A673 (cell line): ENCODE measurements around the gene PRUNE2. TPM values are rescaled to one million over a fixed set of nuclear protein-coding genes. Genes with fewer than 3 reads are reported as not detected.

Experiments
- BruUV-seq: library from RNA; stranded (reverse); fragments of 400-500 nt; replicated peaks from 2 replicates; lab custom pipeline; 2021; lab: Mats Ljungman, UMichigan
- CTCF ChIA-PET: fragments of 300-600 bp; sonication (Branson Sonifier 250); formaldehyde crosslinking; loops from one replicate; lab custom pipeline; 2022; ENCODE audit warnings: antibody characterized with exemption; lab: Charles Lee
- POLR2A ChIA-PET: fragments of 300-600 bp; sonication (Branson Sonifier 250); formaldehyde crosslinking; loops from one replicate; lab custom pipeline; 2022; ENCODE audit warnings: antibody characterized with exemption; ENCODE audit not compliant: low non-redundant PET; lab: Charles Lee
- DNase-seq: peaks from one replicate; pipeline ENCODE4 v3.0.0-alpha.2; 2015; ENCODE audit warnings: low spot score
- H3K27ac ChIP-seq: fragments of 200-600 bp; sonication (generic); 2 replicates; pipeline ENCODE4 v1.5.1; 2016; ENCODE audit warnings: mixed run types, low read depth, mild to moderate bottlenecking, mixed read lengths, antibody characterized with exemption, low read length; ENCODE audit not compliant: poor library complexity, severe bottlenecking
- H3K27me3 ChIP-seq: fragments of 200-600 bp; sonication (generic); replicated peaks from 2 replicates; pipeline ENCODE4 v1.6.1; 2017; ENCODE audit warnings: mixed run types, low read depth, mild to moderate bottlenecking, mixed read lengths, antibody characterized with exemption, low read length; ENCODE audit not compliant: insufficient read depth, poor library complexity
- H3K36me3 ChIP-seq: fragments of 200-600 bp; sonication (generic); 2 replicates; pipeline ENCODE4 v1.6.1; 2016; ENCODE audit warnings: mixed run types, mild to moderate bottlenecking, mixed read lengths, antibody characterized with exemption, low read length; ENCODE audit not compliant: insufficient read depth, poor library complexity, severe bottlenecking
- H3K4me1 ChIP-seq: fragments of 200-600 bp; sonication (generic); 2 replicates; pipeline ENCODE4 v1.6.1; 2017; ENCODE audit warnings: mixed run types, mild to moderate bottlenecking, mixed read lengths, antibody characterized with exemption, low read length; ENCODE audit not compliant: insufficient read depth, poor library complexity, severe bottlenecking
- H3K4me3 ChIP-seq: fragments of 200-600 bp; sonication (generic); 2 replicates; pipeline ENCODE4 v1.5.1; 2016; ENCODE audit warnings: low read depth, mixed run types, mild to moderate bottlenecking, mixed read lengths, low read length; ENCODE audit not compliant: poor library complexity, severe bottlenecking
- H3K9me3 ChIP-seq: fragments of 200-600 bp; sonication (generic); 2 replicates; pipeline ENCODE4 v1.6.1; 2016; ENCODE audit warnings: mixed run types, low read depth, mild to moderate bottlenecking, mixed read lengths, antibody characterized with exemption, low read length; ENCODE audit not compliant: poor library complexity, severe bottlenecking
- EZH2 ChIP-seq: fragments of 200-600 bp; sonication (generic); IDR thresholded peaks from 2 replicates; pipeline ENCODE4 v1.6.1; 2017; ENCODE audit warnings: borderline replicate concordance, low read depth, mild to moderate bottlenecking, mixed read lengths, antibody characterized with exemption, low read length; ENCODE audit not compliant: poor library complexity, severe bottlenecking
- intact Hi-C: fragments of 100-400 bp; cut with micrococcal nuclease; formaldehyde crosslinking; loops from one replicate; pipeline ENCODE4 v1.10.0; 2022; ENCODE audit not compliant: unreplicated experiment
- total RNA-seq: library from RNA; stranded (reverse); gene quantifications from 2 replicates; pipeline ENCODE4 v1.2.3, GENCODE V29; 2021
- TF ChIP-seq, protein P1 (sequence below): fragments of 300-800, 200-600 bp; sonication (generic); conservative IDR thresholded peaks from 2 replicates; pipeline ENCODE4 v1.5.1; 2017; ENCODE audit warnings: low read depth, mild to moderate bottlenecking, antibody characterized with exemption, low read length, moderate library complexity, mixed read lengths

The PRUNE2 gene
- total RNA-seq, 1 experiment from 2014 or later = not detected

DNA sequence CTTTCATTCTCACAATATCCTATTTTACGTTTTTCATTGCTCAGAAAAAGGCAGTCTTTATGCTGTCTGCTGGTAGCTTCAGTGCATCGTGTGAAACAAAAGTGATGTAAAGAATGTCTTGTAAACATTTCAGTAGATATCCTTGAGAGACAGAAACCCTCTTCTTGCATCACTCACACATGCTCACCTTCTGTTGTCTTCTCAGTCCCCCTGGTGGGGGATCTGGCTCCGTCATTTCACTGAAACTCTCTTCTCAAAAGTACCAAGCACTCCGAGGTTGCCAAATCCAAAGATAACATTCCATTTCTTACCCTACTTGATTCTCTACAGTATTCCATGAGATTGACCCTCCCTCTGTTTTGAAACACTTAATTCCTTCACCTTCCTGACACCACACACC is 187.7 kb downstream of the PRUNE2 start:
- CTCF ChIA-PET = no interaction called here
- no peak for DNase-seq
- no peaks in the 10 kb centered on the region for H3K9me3 ChIP-seq
- peaks cover 17% of the 10 kb centered on the region for H3K27me3 ChIP-seq
- BruUV-seq = no TSS peak
- no peaks in the 10 kb centered on the region for H3K4me1 ChIP-seq
- TF ChIP-seq EZH2 = no peak
- TF ChIP-seq, protein P1, sequence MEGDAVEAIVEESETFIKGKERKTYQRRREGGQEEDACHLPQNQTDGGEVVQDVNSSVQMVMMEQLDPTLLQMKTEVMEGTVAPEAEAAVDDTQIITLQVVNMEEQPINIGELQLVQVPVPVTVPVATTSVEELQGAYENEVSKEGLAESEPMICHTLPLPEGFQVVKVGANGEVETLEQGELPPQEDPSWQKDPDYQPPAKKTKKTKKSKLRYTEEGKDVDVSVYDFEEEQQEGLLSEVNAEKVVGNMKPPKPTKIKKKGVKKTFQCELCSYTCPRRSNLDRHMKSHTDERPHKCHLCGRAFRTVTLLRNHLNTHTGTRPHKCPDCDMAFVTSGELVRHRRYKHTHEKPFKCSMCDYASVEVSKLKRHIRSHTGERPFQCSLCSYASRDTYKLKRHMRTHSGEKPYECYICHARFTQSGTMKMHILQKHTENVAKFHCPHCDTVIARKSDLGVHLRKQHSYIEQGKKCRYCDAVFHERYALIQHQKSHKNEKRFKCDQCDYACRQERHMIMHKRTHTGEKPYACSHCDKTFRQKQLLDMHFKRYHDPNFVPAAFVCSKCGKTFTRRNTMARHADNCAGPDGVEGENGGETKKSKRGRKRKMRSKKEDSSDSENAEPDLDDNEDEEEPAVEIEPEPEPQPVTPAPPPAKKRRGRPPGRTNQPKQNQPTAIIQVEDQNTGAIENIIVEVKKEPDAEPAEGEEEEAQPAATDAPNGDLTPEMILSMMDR = no peak
- no peak overlapping the region for H3K4me3 ChIP-seq
- POLR2A ChIA-PET = no interaction called here
- no peaks in the 10 kb centered on the region for H3K36me3 ChIP-seq
- intact Hi-C loops = no loop called here
- no peak overlapping the region for H3K27ac ChIP-seq

DNA sequence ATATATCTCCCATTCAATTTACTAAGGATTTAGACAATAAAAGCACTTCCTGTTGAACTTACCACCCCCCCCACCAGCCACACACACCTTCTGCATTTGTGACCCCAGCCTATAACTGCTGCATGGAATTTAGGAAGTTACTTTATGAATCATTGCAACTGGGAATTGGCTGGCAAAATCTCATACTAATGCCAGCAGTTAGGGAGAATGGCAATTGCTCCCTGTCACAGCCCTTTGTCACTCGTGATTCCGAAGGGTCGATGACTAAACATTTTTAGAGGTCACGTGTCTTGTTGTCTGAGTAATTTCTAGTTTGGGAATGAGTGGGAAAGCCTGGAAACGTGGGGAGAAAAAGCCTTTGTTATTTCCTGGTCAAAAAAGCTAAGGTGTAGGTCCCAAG is 188.3 kb downstream of the PRUNE2 start:
- TF ChIP-seq, protein P1 = no peak
- TF ChIP-seq EZH2 = no peak

DNA sequence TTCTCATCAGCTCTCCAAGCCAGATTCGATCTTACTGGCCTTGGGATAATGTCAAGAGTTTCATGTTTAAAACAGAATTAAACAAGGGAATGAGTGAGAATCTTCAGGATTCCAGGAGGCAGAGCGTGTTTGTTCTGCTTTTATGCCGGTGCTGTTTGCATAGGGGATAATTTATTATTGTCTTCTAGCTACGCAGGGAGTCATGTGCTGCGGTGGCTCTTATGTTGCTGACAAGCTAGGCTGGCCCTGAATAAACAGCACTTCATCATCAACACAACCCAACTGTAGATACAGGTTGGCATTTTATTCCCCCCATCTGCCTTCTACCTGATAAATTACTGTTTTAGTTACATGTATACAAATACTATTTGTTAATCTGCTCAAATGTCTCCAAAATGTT is 188.7 kb downstream of the PRUNE2 start:
- Histone ChIP-seq H3K27me3 (peaks cover 17% of the 10 kb centered on the region), H3K36me3 (no peaks in the 10 kb centered on the region), H3K27ac (no peak overlapping the region), H3K4me3 (no peak overlapping the region), H3K9me3 (no peaks in the 10 kb centered on the region), H3K4me1 (no peaks in the 10 kb centered on the region)
- ChIA-PET POLR2A (no interaction called here), CTCF (no interaction called here)
- no peak for TF ChIP-seq EZH2
- TF ChIP-seq, protein P1 = no peak
- no peak for DNase-seq
- intact Hi-C loops = no loop called here
- no TSS peak for BruUV-seq

More for the DNA sequence above, 188.3 kb downstream of the PRUNE2 start:
- intact Hi-C loops = no loop called here
- Histone ChIP-seq H3K9me3 (no peaks in the 10 kb centered on the region), H3K4me1 (no peaks in the 10 kb centered on the region), H3K36me3 (no peaks in the 10 kb centered on the region), H3K27ac (no peak overlapping the region), H3K27me3 (peaks cover 17% of the 10 kb centered on the region), H3K4me3 (no peak overlapping the region)
- BruUV-seq = no TSS peak
- no peak for DNase-seq
- CTCF ChIA-PET = no interaction called here
- POLR2A ChIA-PET = no interaction called here
